Mononuclear cell (primary cell): ENCODE results near the gene TMOD4. TPM values are rescaled to one million over a fixed set of nuclear protein-coding genes. Genes with fewer than 3 reads are reported as not detected.

ENCODE experiments used
- H3K27me3 ChIP-seq: 2 replicates; pipeline ENCODE4 v1.6.0; 2011; ENCODE audit warnings: low read length, control low read depth; ENCODE audit not compliant: insufficient read depth
- H3K4me1 ChIP-seq: 2 replicates; pipeline ENCODE4 v1.5.1; 2011; ENCODE audit warnings: mild to moderate bottlenecking, low read length, control low read depth; ENCODE audit not compliant: insufficient read depth
- H3K4me3 ChIP-seq: 2 replicates; pipeline ENCODE4 v1.5.1; 2011; ENCODE audit warnings: mild to moderate bottlenecking, low read length, moderate library complexity
- H3K9me3 ChIP-seq: 2 replicates; pipeline ENCODE4 v1.5.1; 2011; ENCODE audit warnings: low read depth, mild to moderate bottlenecking, control low read depth, low read length
- total RNA-seq: library from RNA; depleted of rRNA; stranded (reverse); fragments of >200 nt; gene quantifications from one replicate; pipeline ENCODE4 v1.2.3, GENCODE V29; 2012

TMOD4 gene
- total RNA-seq, 1 donor = not detected

- H3K4me3 ChIP-seq = no peak overlapping the region
- H3K4me1 ChIP-seq = peaks cover 13% of the 10 kb centered on the region
- H3K27me3 ChIP-seq = no peaks in the 10 kb centered on the region
- H3K9me3 ChIP-seq = no peaks in the 10 kb centered on the region
These were observed 40.1 kb downstream of the TMOD4 start for GRCh38 chr1:151135433-151136385.

DNA sequence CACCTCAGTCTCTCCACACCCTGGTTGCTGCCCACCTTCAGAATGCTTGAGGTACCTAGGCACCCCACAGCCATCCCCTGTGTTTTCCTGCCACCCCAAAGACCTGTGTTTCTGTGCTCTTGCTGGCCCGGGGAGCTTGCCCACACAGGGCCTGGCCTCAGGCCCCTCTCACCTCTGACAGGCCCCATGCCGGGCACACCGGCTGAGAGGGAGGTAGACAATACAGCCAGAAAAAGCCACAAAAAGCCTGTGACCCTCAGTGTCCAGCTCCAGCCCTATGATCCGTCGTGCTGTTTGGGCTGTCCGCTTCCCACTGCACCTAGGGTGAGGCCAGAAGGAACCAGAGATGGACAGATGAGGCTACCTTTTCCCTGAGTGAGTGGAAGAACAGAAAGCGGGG lies 40.8 kb downstream of the TMOD4 start:
- H3K9me3 ChIP-seq = no peaks in the 10 kb centered on the region
- H3K27me3 ChIP-seq = no peaks in the 10 kb centered on the region
- H3K4me1 ChIP-seq = peaks cover 16% of the 10 kb centered on the region
- no peak overlapping the region for H3K4me3 ChIP-seq

DNA sequence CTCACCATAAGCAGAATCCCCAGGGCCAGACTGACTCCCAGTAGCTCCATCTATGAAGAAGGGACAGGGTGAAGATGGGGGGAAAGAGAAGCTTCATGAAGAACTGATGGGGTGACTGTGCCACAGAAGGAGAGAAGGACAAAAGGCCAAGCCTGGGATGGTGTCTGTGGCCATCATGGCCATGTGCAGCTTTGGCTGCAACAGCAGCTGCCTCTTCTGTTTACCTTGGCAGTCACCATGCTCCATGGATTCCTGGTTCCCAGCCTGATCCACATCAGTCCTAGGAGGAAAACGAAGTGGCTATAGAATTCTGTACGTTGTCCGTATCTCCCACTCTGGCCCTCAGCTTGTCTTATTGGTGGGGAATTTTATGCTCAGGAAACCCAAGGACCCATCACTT lies 41.4 kb downstream of the TMOD4 start:
- no peak overlapping the region for H3K4me3 ChIP-seq

DNA sequence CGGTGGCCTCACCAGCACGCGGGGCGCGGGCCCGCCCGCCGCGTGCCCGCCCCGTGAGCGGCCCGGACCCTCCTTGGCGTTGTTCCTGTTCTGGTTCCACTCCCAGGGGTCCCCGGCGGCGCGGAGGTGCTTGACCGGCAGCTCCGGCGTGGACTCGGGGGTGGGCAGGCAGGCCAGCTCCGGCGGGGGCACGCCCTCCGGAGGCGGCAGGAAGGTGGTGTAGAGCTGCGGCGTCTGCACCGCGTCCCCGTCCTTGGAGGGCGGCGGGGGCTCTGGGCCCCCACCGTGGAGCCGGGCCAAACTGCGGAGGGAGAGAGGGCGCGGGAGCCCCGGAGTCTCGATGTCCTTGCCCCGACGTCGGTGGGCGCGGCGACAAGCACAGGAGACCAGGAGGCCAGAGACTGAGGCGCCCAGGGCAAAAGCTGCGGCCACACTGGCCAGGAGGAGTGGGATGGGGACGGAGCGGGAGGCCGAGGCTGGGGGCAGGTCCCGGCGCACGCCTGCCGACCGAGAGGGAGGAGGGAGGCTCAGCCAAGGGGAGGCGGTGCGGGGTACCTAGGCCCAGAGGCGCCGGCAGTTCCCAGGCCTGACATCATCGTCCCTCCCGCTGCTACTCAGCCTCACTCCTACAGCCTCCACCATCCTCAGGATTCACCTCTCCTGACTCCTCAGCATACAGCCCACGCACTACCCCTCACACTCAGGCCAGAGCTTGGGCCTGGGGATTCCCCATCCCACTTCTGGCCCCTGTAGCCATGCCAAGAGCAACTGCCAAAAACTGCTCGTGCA lies 42.6 kb downstream of the TMOD4 start:
- no peaks in the 10 kb centered on the region for H3K27me3 ChIP-seq
- H3K4me1 ChIP-seq = peaks cover 16% of the 10 kb centered on the region
- no peaks in the 10 kb centered on the region for H3K9me3 ChIP-seq
- no peak overlapping the region for H3K4me3 ChIP-seq

More for the DNA sequence above, 41.4 kb downstream of the TMOD4 start:
- no peaks in the 10 kb centered on the region for H3K27me3 ChIP-seq
- H3K4me1 ChIP-seq = peaks cover 16% of the 10 kb centered on the region
- H3K9me3 ChIP-seq = no peaks in the 10 kb centered on the region

- no peaks in the 10 kb centered on the region for H3K27me3 ChIP-seq
- H3K9me3 ChIP-seq = no peaks in the 10 kb centered on the region
- no peak overlapping the region for H3K4me3 ChIP-seq
- H3K4me1 ChIP-seq = peaks cover 16% of the 10 kb centered on the region
These were observed 43.3 kb downstream of the TMOD4 start for GRCh38 chr1:151132335-151133017.

DNA sequence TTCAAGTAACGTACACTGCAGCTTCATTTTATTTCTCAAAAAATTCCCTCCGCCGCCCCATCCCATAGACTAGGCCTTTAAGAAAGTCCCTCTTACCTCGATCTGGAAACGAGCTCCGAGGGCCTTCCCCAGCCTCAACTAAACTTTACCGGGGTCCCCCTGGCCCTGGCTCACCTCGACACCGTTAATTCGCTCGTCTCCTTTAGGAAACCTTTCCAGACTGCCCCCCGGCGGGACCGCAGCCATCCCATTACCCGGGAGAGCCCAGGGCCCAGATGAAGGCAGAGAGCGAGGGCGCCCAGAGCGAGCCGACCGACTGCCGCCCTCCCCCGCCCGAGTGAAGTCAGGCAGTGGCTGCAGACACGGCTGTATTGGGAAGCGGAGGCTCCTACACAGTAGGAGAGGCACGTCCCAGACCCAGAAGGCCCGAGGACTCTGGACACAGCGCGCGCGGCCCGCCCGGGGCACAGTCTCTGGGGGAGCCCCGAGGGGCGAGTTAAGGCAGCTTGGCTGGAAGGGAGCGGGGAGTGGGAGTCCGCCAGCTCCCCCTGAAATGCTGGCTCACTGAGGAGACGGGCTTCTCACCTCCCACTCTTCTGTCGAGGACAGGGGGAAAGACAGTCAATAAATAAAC lies 44.0 kb downstream of the TMOD4 start:
- H3K4me3 ChIP-seq = peak overlapping the region; percentile 30

GRCh38 chr1:151130987-151131586 lies 44.7 kb downstream of the TMOD4 start:
- no peaks in the 10 kb centered on the region for H3K9me3 ChIP-seq
- peak overlapping the region; percentile 30 for H3K4me3 ChIP-seq
- peaks cover 16% of the 10 kb centered on the region for H3K4me1 ChIP-seq
- H3K27me3 ChIP-seq = no peaks in the 10 kb centered on the region

More for the DNA sequence above, 44.0 kb downstream of the TMOD4 start:
- Histone ChIP-seq H3K4me1 (peaks cover 16% of the 10 kb centered on the region), H3K27me3 (no peaks in the 10 kb centered on the region), H3K9me3 (no peaks in the 10 kb centered on the region)

DNA sequence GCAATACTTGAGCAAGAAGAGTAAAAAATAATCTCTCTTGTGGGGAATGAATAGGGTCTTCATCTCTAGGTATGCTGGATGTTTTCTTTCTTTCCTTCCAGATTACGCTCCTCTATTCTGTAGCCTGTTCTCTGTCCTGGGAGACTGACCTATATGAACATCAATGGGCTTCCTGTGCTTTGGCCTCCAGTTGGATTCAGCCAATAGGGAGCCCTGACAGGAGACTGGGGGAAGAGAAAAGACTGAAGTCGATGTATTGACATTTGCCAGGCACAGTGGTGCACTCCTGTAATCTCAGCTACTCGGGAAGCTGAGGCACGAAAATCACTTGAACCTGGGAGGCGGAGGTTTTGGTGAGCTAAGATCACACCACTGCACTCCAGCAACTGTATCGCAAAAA lies 47.0 kb downstream of the TMOD4 start:
- H3K9me3 ChIP-seq = no peaks in the 10 kb centered on the region
- H3K4me1 ChIP-seq = peaks cover 16% of the 10 kb centered on the region
- no peaks in the 10 kb centered on the region for H3K27me3 ChIP-seq
- H3K4me3 ChIP-seq = no peak overlapping the region

- no peak overlapping the region for H3K4me3 ChIP-seq
- no peaks in the 10 kb centered on the region for H3K9me3 ChIP-seq
- H3K4me1 ChIP-seq = no peaks in the 10 kb centered on the region
- H3K27me3 ChIP-seq = no peaks in the 10 kb centered on the region
These were observed 50.9 kb downstream of the TMOD4 start for GRCh38 chr1:151124763-151125403.

Other genes starting within 250 kb of the TMOD4 start
- gene SETDB1, start 249.6 kb downstream of the TMOD4 start, total RNA-seq = 47.3 TPM
- 84.8 TPM for gene CERS2, start 201.1 kb downstream of the TMOD4 start, total RNA-seq
- gene ANXA9, start 193.7 kb downstream of the TMOD4 start, total RNA-seq = 0.10 TPM
- gene MINDY1, start 169.1 kb downstream of the TMOD4 start, total RNA-seq = 14.4 TPM
- gene PRUNE1, start 167.5 kb downstream of the TMOD4 start, total RNA-seq = 18.2 TPM
- gene BNIPL, start 139.4 kb downstream of the TMOD4 start, total RNA-seq = 0.10 TPM
- 0.31 TPM for gene C1orf56, start 128.2 kb downstream of the TMOD4 start, total RNA-seq
- gene CDC42SE1, start 116.4 kb downstream of the TMOD4 start, total RNA-seq = 250 TPM
- 4.6 TPM for gene MLLT11, start 115.6 kb downstream of the TMOD4 start, total RNA-seq
- gene GABPB2, start 105.2 kb downstream of the TMOD4 start, total RNA-seq = 22.0 TPM
- 0.52 TPM for gene SEMA6C, start 29.4 kb downstream of the TMOD4 start, total RNA-seq
- 4.6 TPM for gene TNFAIP8L2, start 19.3 kb downstream of the TMOD4 start, total RNA-seq
- gene LYSMD1, start 10.1 kb downstream of the TMOD4 start, total RNA-seq = 1.3 TPM
- gene SCNM1, start 9.8 kb downstream of the TMOD4 start, total RNA-seq = 41.6 TPM
- gene VPS72, start 14.2 kb upstream of the TMOD4 start, total RNA-seq = 9.9 TPM
- gene PIP5K1A, start 22.6 kb upstream of the TMOD4 start, total RNA-seq = 46.7 TPM
- 74.3 TPM for gene PSMD4, start 78.8 kb upstream of the TMOD4 start, total RNA-seq
- 45.5 TPM for gene ZNF687, start 106.3 kb upstream of the TMOD4 start, total RNA-seq
- gene PI4KB, start 151.4 kb upstream of the TMOD4 start, total RNA-seq = 38.0 TPM
- gene RFX5, start 171.3 kb upstream of the TMOD4 start, total RNA-seq = 45.7 TPM
- gene SELENBP1, start 196.7 kb upstream of the TMOD4 start, total RNA-seq = not detected
- gene PSMB4, start 223.6 kb upstream of the TMOD4 start, total RNA-seq = 148 TPM